ENCODE measurements around the gene NEK4. TPM values are rescaled to one million over a fixed set of nuclear protein-coding genes. Genes with fewer than 3 reads are reported as not detected.

The NEK4 gene
- polyA plus RNA-seq, 1 donor (not counting 4 experiments of a cell fraction or from before 2014, with no cell fraction given): 13.6 TPM

- Histone ChIP-seq H3K9ac (ENCODE audit: control insufficient read depth, extremely low read depth, insufficient read depth, low read length) (no peak overlapping the region), H3K4me2 (ENCODE audit: control insufficient read depth, extremely low read depth, insufficient read depth, low read depth, low read length) (no peak overlapping the region), H3K9me1 (ENCODE audit: control insufficient read depth, extremely low read depth, insufficient read depth, low read length) (peaks cover 2% of the 10 kb centered on the region), H3K36me3 (ENCODE audit: control insufficient read depth in 2 of 2, extremely low read depth in 1 of 2, insufficient read depth in 2 of 2, low read length in 2 of 2) (no peaks in the 10 kb centered on the region), H3K27ac (ENCODE audit: control insufficient read depth, insufficient read depth, low read length) (no peak overlapping the region), H2AFZ (ENCODE audit: control insufficient read depth, low read length) (no peak overlapping the region), H3K9me3 (ENCODE audit: control insufficient read depth, low read depth, low read length) (no peaks in the 10 kb centered on the region), H3K79me2 (ENCODE audit: control insufficient read depth, insufficient read depth, low read length) (no peaks in the 10 kb centered on the region), H4K20me1 (ENCODE audit: control insufficient read depth, extremely low read depth, insufficient read depth, low read length) (no peaks in the 10 kb centered on the region), H3K27me3 (ENCODE audit: control insufficient read depth, extremely low read depth, insufficient read depth, low read length) (peaks cover 4% of the 10 kb centered on the region), H3K4me1 (ENCODE audit: control insufficient read depth, extremely low read depth, insufficient read depth, low read length) (peaks cover 4% of the 10 kb centered on the region), H3K4me3 (ENCODE audit: control insufficient read depth in 2 of 3, extremely low read depth in 1 of 3, insufficient read depth in 2 of 3, low read depth in 1 of 3, low read length in 3 of 3) (no peak overlapping the region)
- peak; percentile 70 for DNase-seq (ENCODE audit: low read depth, low spot score)
- no peak for TF ChIP-seq EZH2 (IDR thresholded peaks at IDR 0.05; ENCODE audit: low read length)
- peak in 2 of 3 experiments; percentile 74 to 80 for TF ChIP-seq CTCF (optimal IDR thresholded peaks at IDR 0.05 in 1 of 3, IDR thresholded peaks at IDR 0.05 in 1 of 3, conservative IDR thresholded peaks at IDR 0.05 in 1 of 3; ENCODE audit: extremely low read depth in 1 of 3, insufficient read depth in 2 of 3, low read length in 3 of 3)
- dilution Hi-C loops (cut with MboI; ENCODE audit: extremely low pct_ligation_motif_present, low sequenced_read_pairs): no loop called here
- peak; percentile 82 for FAIRE-seq
These were observed 28.3 kb upstream of the NEK4 start for GRCh38 chr3:52798978-52799476.

DNA sequence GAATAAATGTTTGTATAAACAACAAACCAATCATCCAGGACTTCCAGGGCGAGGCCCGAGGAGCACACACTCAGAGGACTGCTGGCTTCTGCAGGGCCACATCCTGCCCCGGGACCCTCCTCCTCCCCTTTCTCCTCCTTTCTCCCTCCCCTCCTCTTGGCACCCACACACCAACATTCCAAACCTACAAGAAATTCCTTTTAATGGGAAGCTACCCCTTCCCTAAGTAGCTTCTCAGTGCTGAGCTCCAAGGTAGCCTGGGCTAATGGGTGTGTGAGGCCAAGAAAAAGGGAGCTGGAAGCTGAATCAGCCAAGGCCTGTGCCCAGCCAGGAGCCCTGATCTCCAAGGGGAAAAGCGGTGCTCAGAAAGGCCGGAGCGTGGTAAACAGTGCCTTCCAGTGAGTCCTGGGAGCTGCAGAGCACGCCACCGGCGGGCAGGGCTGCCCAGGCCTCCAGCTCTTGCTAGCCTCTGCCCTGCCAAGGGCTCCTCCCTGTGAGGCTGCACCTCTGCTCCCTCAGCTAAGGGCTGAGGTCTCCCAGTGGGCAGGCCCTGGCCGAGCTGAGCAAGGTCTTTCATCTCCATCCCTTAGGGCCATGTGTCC lies 27.7 kb upstream of the NEK4 start:
- no peak overlapping the region for H2AFZ ChIP-seq (ENCODE audit: control insufficient read depth, low read length)
- no peak for DNase-seq (ENCODE audit: low read depth, low spot score)

More for the DNA sequence above, 27.7 kb upstream of the NEK4 start:
- TF ChIP-seq CTCF (optimal IDR thresholded peaks at IDR 0.05 in 1 of 3, IDR thresholded peaks at IDR 0.05 in 1 of 3, conservative IDR thresholded peaks at IDR 0.05 in 1 of 3; ENCODE audit: extremely low read depth in 1 of 3, insufficient read depth in 2 of 3, low read length in 3 of 3) (no peak), EZH2 (IDR thresholded peaks at IDR 0.05; ENCODE audit: low read length) (no peak)
- Histone ChIP-seq H3K9ac (ENCODE audit: control insufficient read depth, extremely low read depth, insufficient read depth, low read length) (no peak overlapping the region), H3K27ac (ENCODE audit: control insufficient read depth, insufficient read depth, low read length) (no peak overlapping the region), H3K4me2 (ENCODE audit: control insufficient read depth, extremely low read depth, insufficient read depth, low read depth, low read length) (no peak overlapping the region), H3K4me3 (ENCODE audit: control insufficient read depth in 2 of 3, extremely low read depth in 1 of 3, insufficient read depth in 2 of 3, low read depth in 1 of 3, low read length in 3 of 3) (no peak overlapping the region), H3K4me1 (ENCODE audit: control insufficient read depth, extremely low read depth, insufficient read depth, low read length) (peaks cover 4% of the 10 kb centered on the region), H3K27me3 (ENCODE audit: control insufficient read depth, extremely low read depth, insufficient read depth, low read length) (peaks cover 4% of the 10 kb centered on the region), H4K20me1 (ENCODE audit: control insufficient read depth, extremely low read depth, insufficient read depth, low read length) (no peaks in the 10 kb centered on the region), H3K79me2 (ENCODE audit: control insufficient read depth, insufficient read depth, low read length) (no peaks in the 10 kb centered on the region), H3K9me3 (ENCODE audit: control insufficient read depth, low read depth, low read length) (no peaks in the 10 kb centered on the region), H3K9me1 (ENCODE audit: control insufficient read depth, extremely low read depth, insufficient read depth, low read length) (peaks cover 2% of the 10 kb centered on the region), H3K36me3 (ENCODE audit: control insufficient read depth in 2 of 2, extremely low read depth in 1 of 2, insufficient read depth in 2 of 2, low read length in 2 of 2) (no peaks in the 10 kb centered on the region)
- dilution Hi-C loops (cut with MboI; ENCODE audit: extremely low pct_ligation_motif_present, low sequenced_read_pairs): no loop called here
- no peak for FAIRE-seq
